ELF-1 (cell line): ENCODE data around the gene TNNI3K.

Experiments
- DNase-seq: peaks from one replicate; pipeline ENCODE4 v3.0.0-alpha.2; 2016; ENCODE audit warnings: low read depth, low spot score

Gene TNNI3K

GRCh38 chr1:74392186-74392585 lies 157.0 kb downstream of the TNNI3K start:
- no peak for DNase-seq

GRCh38 chr1:74392840-74393239 lies 157.7 kb downstream of the TNNI3K start:
- no peak for DNase-seq

GRCh38 chr1:74395571-74395970 lies 160.4 kb downstream of the TNNI3K start:
- DNase-seq: no peak

GRCh38 chr1:74396462-74396861 lies 161.3 kb downstream of the TNNI3K start:
- no peak for DNase-seq

GRCh38 chr1:74396933-74397332 lies 161.7 kb downstream of the TNNI3K start:
- no peak for DNase-seq

- no peak for DNase-seq
These were observed 164.1 kb downstream of the TNNI3K start for GRCh38 chr1:74399249-74399648.

GRCh38 chr1:74402873-74403272 lies 167.7 kb downstream of the TNNI3K start:
- DNase-seq: no peak

- no peak for DNase-seq
These were observed 168.4 kb downstream of the TNNI3K start for GRCh38 chr1:74403606-74404005.

- DNase-seq: no peak
These were observed 171.6 kb downstream of the TNNI3K start for GRCh38 chr1:74406759-74407158.

- no peak for DNase-seq
These were observed 172.7 kb downstream of the TNNI3K start for GRCh38 chr1:74407902-74408301.

GRCh38 chr1:74412244-74412643 lies 177.1 kb downstream of the TNNI3K start:
- DNase-seq: no peak

GRCh38 chr1:74415935-74416334 lies 180.7 kb downstream of the TNNI3K start:
- DNase-seq: no peak

- no peak for DNase-seq
These were observed 184.4 kb downstream of the TNNI3K start for GRCh38 chr1:74419611-74420010.

- DNase-seq: no peak
These were observed 185.3 kb downstream of the TNNI3K start for GRCh38 chr1:74420467-74420866.

- DNase-seq: no peak
These were observed 187.5 kb downstream of the TNNI3K start for GRCh38 chr1:74422421-74423292.

- no peak for DNase-seq
These were observed 188.3 kb downstream of the TNNI3K start for GRCh38 chr1:74423471-74423870.

GRCh38 chr1:74425676-74426075 lies 190.5 kb downstream of the TNNI3K start:
- DNase-seq: no peak

- no peak for DNase-seq
These were observed 191.2 kb downstream of the TNNI3K start for GRCh38 chr1:74426208-74426937.

GRCh38 chr1:74427681-74428080 lies 192.5 kb downstream of the TNNI3K start:
- DNase-seq: no peak

- DNase-seq: no peak
These were observed 194.4 kb downstream of the TNNI3K start for GRCh38 chr1:74429580-74429979.

- DNase-seq: no peak
These were observed 195.3 kb downstream of the TNNI3K start for GRCh38 chr1:74430342-74430934.

- DNase-seq: no peak
These were observed 196.3 kb downstream of the TNNI3K start for GRCh38 chr1:74431531-74431930.

- DNase-seq: no peak
These were observed 197.1 kb downstream of the TNNI3K start for GRCh38 chr1:74432325-74432724.
